HEK293T (cell line): Measurements from ENCODE around the gene NT5DC1.

Experiments
- ARNT ChIP-seq: fragments of 450-650 bp; IDR thresholded peaks from 2 replicates; pipeline ENCODE4 v1.6.1; 2017; ENCODE audit warnings: mild to moderate bottlenecking
- BHLHE40 ChIP-seq: fragments of 450-650 bp; IDR thresholded peaks from 2 replicates; pipeline ENCODE4 v1.6.1; 2016; ENCODE audit warnings: mild to moderate bottlenecking, moderate library complexity, borderline replicate concordance
- ELF4 ChIP-seq: fragments of 450-650 bp; IDR thresholded peaks from 2 replicates; pipeline ENCODE4 v1.6.1; 2017; ENCODE audit warnings: antibody characterized with exemption
- FOXA1 ChIP-seq: fragments of 450-650 bp; IDR thresholded peaks from 2 replicates; pipeline ENCODE4 v1.6.1; 2016; ENCODE audit warnings: mild to moderate bottlenecking
- FOXK2 ChIP-seq: fragments of 450-650 bp; IDR thresholded peaks from 2 replicates; pipeline ENCODE4 v1.6.1; 2016; ENCODE audit warnings: mild to moderate bottlenecking
- FOXM1 ChIP-seq: fragments of 450-650 bp; IDR thresholded peaks from 2 replicates; pipeline ENCODE4 v1.6.1; 2017; ENCODE audit warnings: mild to moderate bottlenecking, borderline replicate concordance
- LEF1 ChIP-seq: fragments of 450-650 bp; IDR thresholded peaks from 2 replicates; pipeline ENCODE4 v1.6.1; 2017; ENCODE audit warnings: mild to moderate bottlenecking, borderline replicate concordance
- NFRKB ChIP-seq: fragments of 450-650 bp; IDR thresholded peaks from 2 replicates; pipeline ENCODE4 v1.6.1; 2016; ENCODE audit warnings: mild to moderate bottlenecking, moderate library complexity
- SP1 ChIP-seq: fragments of 450-650 bp; IDR thresholded peaks from 2 replicates; pipeline ENCODE4 v1.6.1; 2017
- SUZ12 ChIP-seq: fragments of 450-650 bp; IDR thresholded peaks from 2 replicates; pipeline ENCODE4 v1.6.1; 2016; ENCODE audit warnings: mild to moderate bottlenecking
- TARDBP ChIP-seq: fragments of 450-650 bp; IDR thresholded peaks from 2 replicates; pipeline ENCODE4 v1.6.1; 2016
- ZNF384 ChIP-seq: fragments of 450-650 bp; IDR thresholded peaks from 2 replicates; pipeline ENCODE4 v1.6.1; 2016
- TF ChIP-seq, protein P1 (sequence below): fragments of 450-650 bp; IDR thresholded peaks from 2 replicates; pipeline ENCODE4 v1.6.1; 2016

DNA sequence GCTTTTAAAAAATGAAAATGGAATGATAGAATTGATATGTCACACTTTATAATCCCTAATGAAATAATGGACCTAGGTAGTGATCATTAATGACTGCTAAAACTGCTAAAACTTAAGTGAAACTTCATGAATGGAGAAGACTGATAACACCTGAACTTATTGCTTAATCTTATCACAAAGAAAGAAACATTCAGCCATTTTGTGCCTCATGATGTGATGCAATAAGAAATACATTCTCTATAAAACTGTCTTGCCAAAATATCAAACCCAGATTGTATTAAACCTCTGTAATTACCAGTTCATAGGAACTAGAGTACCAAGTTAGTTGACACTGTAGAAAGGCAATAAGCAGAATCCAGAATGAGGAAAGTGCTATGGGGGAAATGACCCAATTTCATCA, 79.7 kb downstream of the NT5DC1 start:
- no peak for TF ChIP-seq FOXA1
- TF ChIP-seq NFRKB = no peak
- no peak for TF ChIP-seq BHLHE40
- TF ChIP-seq FOXM1 = no peak
- TF ChIP-seq SP1 = no peak
- no peak for TF ChIP-seq ELF4
- TF ChIP-seq, protein P1, sequence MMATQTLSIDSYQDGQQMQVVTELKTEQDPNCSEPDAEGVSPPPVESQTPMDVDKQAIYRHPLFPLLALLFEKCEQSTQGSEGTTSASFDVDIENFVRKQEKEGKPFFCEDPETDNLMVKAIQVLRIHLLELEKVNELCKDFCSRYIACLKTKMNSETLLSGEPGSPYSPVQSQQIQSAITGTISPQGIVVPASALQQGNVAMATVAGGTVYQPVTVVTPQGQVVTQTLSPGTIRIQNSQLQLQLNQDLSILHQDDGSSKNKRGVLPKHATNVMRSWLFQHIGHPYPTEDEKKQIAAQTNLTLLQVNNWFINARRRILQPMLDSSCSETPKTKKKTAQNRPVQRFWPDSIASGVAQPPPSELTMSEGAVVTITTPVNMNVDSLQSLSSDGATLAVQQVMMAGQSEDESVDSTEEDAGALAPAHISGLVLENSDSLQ = no peak
- no peak for TF ChIP-seq SUZ12
- no peak for TF ChIP-seq FOXK2
- TF ChIP-seq TARDBP = no peak
- no peak for TF ChIP-seq LEF1
- TF ChIP-seq ARNT = no peak
- TF ChIP-seq ZNF384 = no peak
